Astrocyte of the cerebellum (primary cell): ENCODE measurements around the gene CD6.

ENCODE experiments used
- DNase-seq: peaks from one replicate; pipeline ENCODE4 v3.0.0-alpha.2; 2011; ENCODE audit warnings: low read depth
- H3K4me3 ChIP-seq: 2 replicates; pipeline ENCODE4 v1.5.1; 2011; ENCODE audit warnings: mild to moderate bottlenecking, low read depth, low read length, moderate library complexity
- CTCF ChIP-seq: IDR thresholded peaks from 2 replicates; pipeline ENCODE4 v1.5.1; 2012; ENCODE audit warnings: low read length, low read depth, moderate library complexity, mild to moderate bottlenecking; ENCODE audit errors: missing control alignments
- in situ Hi-C: cut with HindIII; loops from 2 replicates; pipeline ENCODE4 v1.10.0; 2017; ENCODE audit warnings: low sequenced_read_pairs

Gene CD6

GRCh38 chr11:60945295-60945667 lies 26.2 kb upstream of the CD6 start:
- DNase-seq, result no peak
- no peak overlapping the region for H3K4me3 ChIP-seq
- in situ Hi-C loops, result no loop called here
- no peak for TF ChIP-seq CTCF

GRCh38 chr11:60946601-60947264 lies 24.7 kb upstream of the CD6 start:
- in situ Hi-C loops, result no loop called here

GRCh38 chr11:60947700-60948099 lies 23.8 kb upstream of the CD6 start:
- no peak for TF ChIP-seq CTCF
- DNase-seq, result no peak
- in situ Hi-C loops, result no loop called here

More at GRCh38 chr11:60946601-60947264, 24.7 kb upstream of the CD6 start:
- H3K4me3 ChIP-seq, result no peak overlapping the region
- TF ChIP-seq CTCF, result no peak
- DNase-seq, result no peak

GRCh38 chr11:60948250-60948649 lies 23.2 kb upstream of the CD6 start:
- no peak for TF ChIP-seq CTCF
- H3K4me3 ChIP-seq, result no peak overlapping the region
- in situ Hi-C loops, result no loop called here
- no peak for DNase-seq

More at GRCh38 chr11:60947700-60948099, 23.8 kb upstream of the CD6 start:
- H3K4me3 ChIP-seq, result no peak overlapping the region

- in situ Hi-C loops, result no loop called here
- DNase-seq, result no peak
- H3K4me3 ChIP-seq, result no peak overlapping the region
- TF ChIP-seq CTCF, result no peak
These were observed 21.5 kb upstream of the CD6 start for GRCh38 chr11:60950024-60950423.

- TF ChIP-seq CTCF, result no peak
- in situ Hi-C loops, result no loop called here
- no peak for DNase-seq
- H3K4me3 ChIP-seq, result no peak overlapping the region
These were observed 20.4 kb upstream of the CD6 start for GRCh38 chr11:60950933-60951605.
